ENCODE data around the gene LSMEM2.
"Not testable (repeated sequence)": the region's sequence is repeated elsewhere in the genome, so short reads cannot be mapped to it uniquely, and the experiment has no call there.

LSMEM2 gene

GRCh38 chr3:50303013-50303815 lies 24.3 kb downstream of the LSMEM2 start, which contains the start of gene HYAL1:
Gene HYAL1 (minus strand): TSS chr3:50303574. CDS start chr3:50302956, 618 bp downstream.
- DNase-seq (ENCODE audit: extremely low read depth, low read depth): no peak
- peak; percentile 17 for TF ChIP-seq CTCF (IDR thresholded peaks at IDR 0.05; ENCODE audit: low read depth, low read length, missing control alignments)
- H3K4me3 ChIP-seq (replicated peaks; ENCODE audit: low read depth, low read length): no peak within 1 kb of the TSS

GRCh38 chr3:50304601-50305000 lies 25.7 kb downstream of the LSMEM2 start:
- no peak for DNase-seq (ENCODE audit: extremely low read depth, low read depth)
- no peak for TF ChIP-seq CTCF (IDR thresholded peaks at IDR 0.05; ENCODE audit: low read depth, low read length, missing control alignments)
- H3K4me3 ChIP-seq (replicated peaks; ENCODE audit: low read depth, low read length): no peak overlapping the region

- DNase-seq (ENCODE audit: extremely low read depth, low read depth); H3K4me3 ChIP-seq (replicated peaks; ENCODE audit: low read depth, low read length): not testable (repeated sequence)
Measured at GRCh38 chr3:50312041-50312440, 33.2 kb downstream of the LSMEM2 start.

GRCh38 chr3:50314342-50314741 lies 35.5 kb downstream of the LSMEM2 start:
- DNase-seq (ENCODE audit: extremely low read depth, low read depth): no peak
- no peak for TF ChIP-seq CTCF (IDR thresholded peaks at IDR 0.05; ENCODE audit: low read depth, low read length, missing control alignments)
- no peak overlapping the region for H3K4me3 ChIP-seq (replicated peaks; ENCODE audit: low read depth, low read length)

- DNase-seq (ENCODE audit: extremely low read depth, low read depth): no peak
- H3K4me3 ChIP-seq (replicated peaks; ENCODE audit: low read depth, low read length): no peak overlapping the region
- no peak for TF ChIP-seq CTCF (IDR thresholded peaks at IDR 0.05; ENCODE audit: low read depth, low read length, missing control alignments)
Measured at GRCh38 chr3:50314816-50315215, 35.9 kb downstream of the LSMEM2 start.

- no peak for TF ChIP-seq CTCF (IDR thresholded peaks at IDR 0.05; ENCODE audit: low read depth, low read length, missing control alignments)
- no peak overlapping the region for H3K4me3 ChIP-seq (replicated peaks; ENCODE audit: low read depth, low read length)
- no peak for DNase-seq (ENCODE audit: extremely low read depth, low read depth)
Measured at GRCh38 chr3:50316657-50317242, 37.9 kb downstream of the LSMEM2 start.

GRCh38 chr3:50317300-50317699 lies 38.4 kb downstream of the LSMEM2 start:
- no peak for DNase-seq (ENCODE audit: extremely low read depth, low read depth)
- H3K4me3 ChIP-seq (replicated peaks; ENCODE audit: low read depth, low read length): no peak overlapping the region
- TF ChIP-seq CTCF (IDR thresholded peaks at IDR 0.05; ENCODE audit: low read depth, low read length, missing control alignments): no peak
